Gastroesophageal sphincter (tissue), 4 donors: ENCODE measurements around the gene BANK1. TPM values are rescaled to one million over a fixed set of nuclear protein-coding genes. Genes with fewer than 3 reads are reported as not detected.

Experiments
- ATAC-seq: fragments of 150-250 bp; one replicate; pipeline ENCODE4 v1.9.1; 2016; ENCODE audit warnings: mild to moderate bottlenecking, moderate library complexity
- H3K27ac ChIP-seq, 4 donors: fragments of 200-600 bp; sonication (generic) in 3 of 4; 1 replicate in 3 of 4; 2 replicates in 1 of 4; pipeline ENCODE4 v1.5.1; 2016 to 2019
- H3K27me3 ChIP-seq: fragments of 200-600 bp; sonication (generic); one replicate; pipeline ENCODE4 v1.5.1; 2019
- H3K36me3 ChIP-seq, 2 donors: fragments of 200-600 bp; sonication (generic); one replicate each; pipeline ENCODE4 v1.5.1; 2019; ENCODE audit warnings: control low read depth in 1 of 2
- H3K4me1 ChIP-seq, 3 donors: fragments of 200-600 bp; sonication (generic); 1 replicate in 2 of 3; 2 replicates in 1 of 3; pipeline ENCODE4 v1.5.1; 2016 to 2019; ENCODE audit warnings: control low read depth in 2 of 3
- H3K4me3 ChIP-seq, 2 donors: fragments of 200-600 bp; sonication (generic); one replicate each; pipeline ENCODE4 v1.5.1; 2019; ENCODE audit warnings: mild to moderate bottlenecking in 1 of 2, moderate library complexity in 1 of 2
- H3K9me3 ChIP-seq, 3 donors: fragments of 200-600 bp; sonication (generic); one replicate each; pipeline ENCODE4 v1.5.1; 2017 to 2019; ENCODE audit warnings: control low read depth in 2 of 3
- EP300 ChIP-seq: sonication (generic); formaldehyde crosslinking; IDR thresholded peaks from one replicate; pipeline ENCODE4 v1.6.1; 2017; ENCODE audit warnings: antibody characterized with exemption, mild to moderate bottlenecking
- POLR2A ChIP-seq, 2 donors: fragments of 450-650 bp; IDR thresholded peaks; one replicate each; pipeline ENCODE4 v1.6.1; 2017; ENCODE audit warnings: antibody characterized with exemption in 2 of 2, mild to moderate bottlenecking in 2 of 2, moderate library complexity in 1 of 2
- POLR2AphosphoS5 ChIP-seq: sonication (generic); formaldehyde crosslinking; IDR thresholded peaks from one replicate; pipeline ENCODE4 v1.6.1; 2017; ENCODE audit warnings: antibody characterized with exemption
- WGBS, 2 donors: methylation state at CpG; one replicate each; pipeline ENCODE4 v1.1.5; 2018; ENCODE audit warnings: low coverage in 1 of 2; 5-methylcytosine and 5-hydroxymethylcytosine counted together
- total RNA-seq, 4 donors: library from RNA; depleted of rRNA; stranded (reverse); fragments of >200 nt; gene quantifications; one replicate each; pipeline ENCODE4 v1.1.0, GENCODE V29; 2016
- TF ChIP-seq, protein P1 (sequence below), 4 experiments: fragments of 200-600 bp in 2 of 4; fragments of 450-650 bp in 2 of 4; sonication (generic) in 1 of 4; IDR thresholded peaks; one replicate each; pipeline ENCODE4 v1.5.1; 2017 to 2019; ENCODE audit warnings: antibody characterized with exemption in 4 of 4, mild to moderate bottlenecking in 2 of 4, moderate library complexity in 2 of 4

Gene BANK1
- total RNA-seq, 4 donors from 2014 or later, result 0.62 to 4.6 (median 0.81) TPM

GRCh38 chr4:102057122-102057521, 266.6 kb downstream of the BANK1 start:
- no peak overlapping the region for H3K27ac ChIP-seq
- no peak overlapping the region for H3K4me3 ChIP-seq
- TF ChIP-seq POLR2A (IDR thresholded peaks at IDR 0.05) (no peak), EP300 (no peak), POLR2AphosphoS5 (no peak)
- TF ChIP-seq, protein P1, sequence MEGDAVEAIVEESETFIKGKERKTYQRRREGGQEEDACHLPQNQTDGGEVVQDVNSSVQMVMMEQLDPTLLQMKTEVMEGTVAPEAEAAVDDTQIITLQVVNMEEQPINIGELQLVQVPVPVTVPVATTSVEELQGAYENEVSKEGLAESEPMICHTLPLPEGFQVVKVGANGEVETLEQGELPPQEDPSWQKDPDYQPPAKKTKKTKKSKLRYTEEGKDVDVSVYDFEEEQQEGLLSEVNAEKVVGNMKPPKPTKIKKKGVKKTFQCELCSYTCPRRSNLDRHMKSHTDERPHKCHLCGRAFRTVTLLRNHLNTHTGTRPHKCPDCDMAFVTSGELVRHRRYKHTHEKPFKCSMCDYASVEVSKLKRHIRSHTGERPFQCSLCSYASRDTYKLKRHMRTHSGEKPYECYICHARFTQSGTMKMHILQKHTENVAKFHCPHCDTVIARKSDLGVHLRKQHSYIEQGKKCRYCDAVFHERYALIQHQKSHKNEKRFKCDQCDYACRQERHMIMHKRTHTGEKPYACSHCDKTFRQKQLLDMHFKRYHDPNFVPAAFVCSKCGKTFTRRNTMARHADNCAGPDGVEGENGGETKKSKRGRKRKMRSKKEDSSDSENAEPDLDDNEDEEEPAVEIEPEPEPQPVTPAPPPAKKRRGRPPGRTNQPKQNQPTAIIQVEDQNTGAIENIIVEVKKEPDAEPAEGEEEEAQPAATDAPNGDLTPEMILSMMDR (IDR thresholded peaks at IDR 0.05), result no peak
- 86 to 100% methylated on average over 1 to 4 of the region's 4 CpGs for WGBS, 2 donors
- ATAC-seq, result no peak
- H3K36me3 ChIP-seq, result no peaks in the 10 kb centered on the region
- H3K27me3 ChIP-seq, result no peaks in the 10 kb centered on the region
- no peaks in the 10 kb centered on the region for H3K4me1 ChIP-seq
- no peaks in the 10 kb centered on the region for H3K9me3 ChIP-seq

DNA sequence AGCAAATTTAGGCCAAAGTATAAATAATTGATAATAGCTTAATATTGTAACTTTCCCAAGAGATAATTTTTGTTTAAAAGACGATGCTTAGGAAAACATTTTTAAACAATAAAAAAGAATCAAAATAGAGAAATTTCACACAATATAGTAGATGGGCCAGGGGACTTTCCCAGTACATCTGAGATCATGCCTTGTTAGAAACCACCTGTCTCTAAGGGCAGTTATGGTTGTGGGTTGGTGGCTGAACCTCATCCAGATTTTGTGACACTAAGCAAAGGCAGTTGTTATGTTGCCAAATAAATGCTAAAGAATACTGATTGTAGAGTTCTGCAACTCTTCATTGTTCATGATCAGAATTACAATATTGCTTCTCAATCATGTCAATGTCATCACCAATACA, 270.6 kb downstream of the BANK1 start:
- 54 to 67% methylated on average over 1 of the region's 1 CpG for WGBS, 2 donors

GRCh38 chr4:102064747-102065442, 274.4 kb downstream of the BANK1 start:
- Histone ChIP-seq H3K9me3 (no peaks in the 10 kb centered on the region), H3K4me1 (no peaks in the 10 kb centered on the region), H3K27ac (no peak overlapping the region), H3K27me3 (no peaks in the 10 kb centered on the region), H3K36me3 (no peaks in the 10 kb centered on the region), H3K4me3 (no peak overlapping the region)
- TF ChIP-seq POLR2A (IDR thresholded peaks at IDR 0.05), result no peak
- TF ChIP-seq EP300, result no peak
- no peak for TF ChIP-seq POLR2AphosphoS5
- TF ChIP-seq, protein P1 (IDR thresholded peaks at IDR 0.05), result no peak
- no peak for ATAC-seq

More for the DNA sequence above, 270.6 kb downstream of the BANK1 start:
- Histone ChIP-seq H3K4me3 (no peak overlapping the region), H3K9me3 (no peaks in the 10 kb centered on the region), H3K27me3 (no peaks in the 10 kb centered on the region), H3K36me3 (no peaks in the 10 kb centered on the region), H3K4me1 (no peaks in the 10 kb centered on the region), H3K27ac (no peak overlapping the region)
- no peak for TF ChIP-seq EP300
- TF ChIP-seq, protein P1 (IDR thresholded peaks at IDR 0.05), result no peak
- TF ChIP-seq POLR2AphosphoS5, result no peak
- no peak for TF ChIP-seq POLR2A (IDR thresholded peaks at IDR 0.05)
- ATAC-seq, result no peak

DNA sequence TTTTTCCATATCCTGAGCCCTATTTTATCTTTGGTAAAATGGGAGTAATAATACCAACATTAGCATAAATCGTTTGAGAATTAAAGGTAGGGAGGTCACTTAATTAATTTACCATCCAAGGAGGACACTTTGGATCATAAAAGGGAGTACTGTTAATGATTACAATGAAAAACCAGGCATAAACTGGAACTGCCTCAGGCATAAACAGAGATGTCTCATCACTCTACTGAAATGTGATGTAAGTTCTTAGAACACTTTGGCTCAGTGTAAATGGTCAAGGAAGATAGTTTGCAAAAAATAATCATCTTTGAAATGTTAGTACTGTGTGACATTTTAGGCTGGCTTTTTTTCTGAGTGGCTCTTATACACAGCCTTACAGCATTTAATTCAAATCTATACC, 286.1 kb downstream of the BANK1 start:
- no peak overlapping the region for H3K4me3 ChIP-seq
- no peak for TF ChIP-seq POLR2AphosphoS5
- TF ChIP-seq POLR2A (IDR thresholded peaks at IDR 0.05), result no peak
- TF ChIP-seq EP300, result no peak
- TF ChIP-seq, protein P1 (IDR thresholded peaks at IDR 0.05), result no peak
- ATAC-seq, result no peak
- H3K27me3 ChIP-seq, result no peaks in the 10 kb centered on the region
- no peaks in the 10 kb centered on the region for H3K9me3 ChIP-seq
- WGBS, 2 donors, result 69 to 86% methylated on average over 1 of the region's 1 CpG
- no peak overlapping the region for H3K27ac ChIP-seq
- no peaks in the 10 kb centered on the region for H3K4me1 ChIP-seq
- no peaks in the 10 kb centered on the region for H3K36me3 ChIP-seq

DNA sequence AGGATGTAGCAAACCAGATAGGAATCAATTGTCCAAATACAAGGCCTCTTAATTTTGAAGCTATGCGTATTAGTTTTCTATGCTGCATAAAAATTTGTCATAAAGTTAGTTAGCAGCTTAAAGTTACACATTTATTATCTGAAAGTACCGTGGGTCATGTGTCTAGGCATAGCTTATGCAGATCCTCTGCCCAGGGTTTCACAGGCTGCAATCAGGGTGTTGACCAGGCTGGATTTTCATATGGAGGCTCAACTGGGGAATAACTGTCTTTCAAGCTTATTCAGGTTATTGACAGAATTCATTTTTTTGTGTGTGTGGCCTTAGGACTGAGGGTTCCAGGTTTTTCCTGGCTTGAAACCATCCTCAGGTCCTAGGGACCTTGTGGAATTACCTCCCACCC, 289.7 kb downstream of the BANK1 start:
- Histone ChIP-seq H3K9me3 (no peaks in the 10 kb centered on the region), H3K36me3 (no peaks in the 10 kb centered on the region), H3K27ac (no peak overlapping the region), H3K27me3 (no peaks in the 10 kb centered on the region), H3K4me3 (no peak overlapping the region), H3K4me1 (no peaks in the 10 kb centered on the region)
- TF ChIP-seq POLR2A (IDR thresholded peaks at IDR 0.05), result no peak
- no peak for TF ChIP-seq POLR2AphosphoS5
- no peak for TF ChIP-seq EP300
- TF ChIP-seq, protein P1 (IDR thresholded peaks at IDR 0.05), result no peak
- WGBS, 2 donors, result 83 to 100% methylated on average over 2 of the region's 2 CpGs
- ATAC-seq, result no peak
